A673 (cell line): Measurements from ENCODE around the gene LMAN2.

Experiments used
- EZH2 ChIP-seq: fragments of 200-600 bp; sonication (generic); IDR thresholded peaks from 2 replicates; pipeline ENCODE4 v1.6.1; 2017; ENCODE audit warnings: borderline replicate concordance, low read depth, mild to moderate bottlenecking, mixed read lengths, antibody characterized with exemption, low read length; ENCODE audit not compliant: poor library complexity, severe bottlenecking
- TF ChIP-seq, protein P1 (sequence below): fragments of 300-800, 200-600 bp; sonication (generic); conservative IDR thresholded peaks from 2 replicates; pipeline ENCODE4 v1.5.1; 2017; ENCODE audit warnings: low read depth, mild to moderate bottlenecking, antibody characterized with exemption, low read length, moderate library complexity, mixed read lengths

DNA sequence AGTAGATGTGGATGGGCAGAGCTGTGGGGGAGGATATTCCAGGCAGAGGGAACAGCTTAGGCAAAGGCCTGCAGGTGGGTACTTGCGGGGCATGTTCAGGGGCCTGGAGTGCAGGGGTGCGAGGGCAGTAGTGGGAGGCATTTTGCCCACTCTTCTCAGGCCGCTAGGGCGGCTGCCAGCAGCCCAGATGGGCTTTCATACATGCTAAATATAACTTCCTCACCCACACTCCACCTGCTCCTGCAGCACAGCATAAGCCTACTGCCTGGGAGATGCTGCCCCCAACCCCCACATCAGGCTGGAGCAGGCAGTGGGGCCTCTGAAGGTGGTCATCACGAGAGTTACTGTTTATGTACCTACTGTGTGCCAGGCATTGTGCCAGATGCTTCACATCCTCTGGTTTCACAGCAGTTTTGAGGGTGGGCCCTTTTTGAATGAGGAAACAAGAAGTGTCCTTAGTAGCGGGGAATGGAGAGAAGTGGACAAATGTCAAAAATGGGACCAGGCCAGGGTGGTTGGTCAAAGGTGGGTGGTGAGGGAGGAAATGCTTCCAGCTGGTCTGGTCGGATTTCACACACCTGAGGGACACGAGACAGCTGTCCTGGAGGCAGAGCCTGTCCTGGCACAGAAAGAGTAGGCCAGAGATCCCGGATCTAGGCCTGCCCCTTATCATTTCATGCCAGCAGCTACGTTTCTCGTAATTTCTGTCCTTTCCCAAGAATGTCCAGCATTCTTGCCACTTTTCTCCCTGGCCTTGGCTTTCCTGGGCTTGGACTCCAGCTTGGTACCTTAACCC is 18.4 kb upstream of the LMAN2 start:
- TF ChIP-seq, protein P1, sequence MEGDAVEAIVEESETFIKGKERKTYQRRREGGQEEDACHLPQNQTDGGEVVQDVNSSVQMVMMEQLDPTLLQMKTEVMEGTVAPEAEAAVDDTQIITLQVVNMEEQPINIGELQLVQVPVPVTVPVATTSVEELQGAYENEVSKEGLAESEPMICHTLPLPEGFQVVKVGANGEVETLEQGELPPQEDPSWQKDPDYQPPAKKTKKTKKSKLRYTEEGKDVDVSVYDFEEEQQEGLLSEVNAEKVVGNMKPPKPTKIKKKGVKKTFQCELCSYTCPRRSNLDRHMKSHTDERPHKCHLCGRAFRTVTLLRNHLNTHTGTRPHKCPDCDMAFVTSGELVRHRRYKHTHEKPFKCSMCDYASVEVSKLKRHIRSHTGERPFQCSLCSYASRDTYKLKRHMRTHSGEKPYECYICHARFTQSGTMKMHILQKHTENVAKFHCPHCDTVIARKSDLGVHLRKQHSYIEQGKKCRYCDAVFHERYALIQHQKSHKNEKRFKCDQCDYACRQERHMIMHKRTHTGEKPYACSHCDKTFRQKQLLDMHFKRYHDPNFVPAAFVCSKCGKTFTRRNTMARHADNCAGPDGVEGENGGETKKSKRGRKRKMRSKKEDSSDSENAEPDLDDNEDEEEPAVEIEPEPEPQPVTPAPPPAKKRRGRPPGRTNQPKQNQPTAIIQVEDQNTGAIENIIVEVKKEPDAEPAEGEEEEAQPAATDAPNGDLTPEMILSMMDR: no peak
- TF ChIP-seq EZH2: no peak
